Stimulated activated naive CD4-positive, alpha-beta T cell (primary cell): ENCODE data around the gene SLC6A20.

Experiments
- DNase-seq, 6 experiments: peaks; one replicate each; lab custom pipeline; 2025; lab: John Stamatoyannopoulos, UW

SLC6A20 gene

DNA sequence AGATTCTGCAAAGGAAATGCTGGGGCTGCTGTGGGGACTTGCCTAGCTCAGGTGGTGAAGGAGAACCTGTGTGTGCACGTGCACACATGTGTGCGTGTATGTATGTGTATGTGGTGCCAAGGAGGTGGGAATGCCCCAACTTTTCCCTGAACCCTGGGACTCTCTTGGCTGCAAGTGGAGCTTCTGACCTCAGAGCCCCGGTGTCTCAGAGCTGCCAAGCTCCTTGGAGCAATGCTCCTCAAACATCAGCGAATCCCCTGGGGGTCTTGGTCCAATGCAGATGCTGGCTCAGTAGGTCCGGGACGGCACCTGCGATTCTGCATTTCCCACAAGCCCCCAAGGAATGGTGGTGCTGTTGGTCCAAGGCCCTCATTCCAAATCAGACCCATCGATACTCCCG is 5.8 kb upstream of the SLC6A20 start:
- no peak for DNase-seq

- no peak for DNase-seq
These were observed 4.3 kb upstream of the SLC6A20 start for GRCh38 chr3:45800611-45801010.

DNA sequence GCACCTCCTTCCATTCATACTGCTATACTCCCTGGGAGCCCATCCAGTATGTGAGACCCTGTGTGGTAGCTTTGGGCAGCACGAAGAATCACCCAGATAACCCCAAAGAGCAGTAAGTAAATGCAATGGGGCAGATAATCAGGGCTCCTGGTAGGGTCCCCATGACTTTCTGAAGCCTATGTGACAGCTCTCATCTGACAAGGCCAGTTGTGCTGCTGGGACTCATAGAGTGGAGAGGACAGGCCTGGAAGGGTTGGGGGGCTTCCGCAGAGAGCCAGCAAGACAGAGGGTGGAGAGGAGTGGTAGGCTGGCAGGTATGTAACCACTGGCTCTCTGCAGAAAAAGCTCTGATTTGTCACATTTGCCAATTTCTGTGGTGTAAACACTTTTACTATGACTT is 3.2 kb upstream of the SLC6A20 start:
- DNase-seq, result no peak

GRCh38 chr3:45798034-45798433 is 1.7 kb upstream of the SLC6A20 start:
- DNase-seq, result no peak

- no peak for DNase-seq
These were observed 734 bp upstream of the SLC6A20 start for GRCh38 chr3:45796902-45797637.

DNA sequence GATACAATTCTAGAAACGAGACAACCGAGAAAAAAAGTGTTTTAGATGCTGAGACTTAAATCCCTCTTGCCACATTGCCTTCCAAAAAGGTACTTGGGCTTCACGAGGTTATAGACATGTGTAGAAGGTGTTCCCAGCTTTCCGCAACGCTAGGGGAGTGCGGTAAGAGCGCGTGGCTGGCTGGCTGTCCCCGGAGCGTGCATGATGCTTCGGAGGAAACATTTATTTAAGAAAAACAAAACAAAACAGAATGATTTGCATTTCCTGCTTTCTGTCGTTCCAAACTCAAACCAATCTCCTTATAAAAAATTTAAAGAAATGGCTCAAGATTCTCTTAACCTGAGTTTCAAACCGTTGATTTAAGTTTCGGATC is 841 bp downstream of the SLC6A20 start:
- DNase-seq, result peak in 3 of 6 experiments; percentile 3 to 55 (median 37)

GRCh38 chr3:45794660-45795059 is 1.7 kb downstream of the SLC6A20 start:
- DNase-seq, result no peak

DNA sequence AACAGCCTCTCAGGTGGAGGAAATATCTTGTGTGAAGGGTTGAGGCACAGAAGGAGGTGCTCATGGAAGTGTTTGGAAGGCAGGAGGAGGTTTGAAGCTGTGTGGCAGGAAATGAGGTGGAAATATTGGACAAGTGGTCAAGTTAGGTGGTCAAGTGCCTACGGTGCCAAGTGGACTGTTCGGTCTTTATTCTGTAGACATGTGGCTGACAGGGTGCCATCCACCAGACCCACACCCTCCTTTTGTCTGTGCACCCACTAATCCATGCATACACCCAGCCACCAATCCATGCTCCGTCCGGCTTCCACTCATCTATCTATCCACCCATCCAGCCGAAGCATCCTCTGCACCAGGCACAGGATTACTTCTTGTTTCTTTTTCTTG is 2.2 kb downstream of the SLC6A20 start:
- DNase-seq, result no peak

- no peak for DNase-seq
These were observed 2.7 kb downstream of the SLC6A20 start for GRCh38 chr3:45793482-45794176.

DNA sequence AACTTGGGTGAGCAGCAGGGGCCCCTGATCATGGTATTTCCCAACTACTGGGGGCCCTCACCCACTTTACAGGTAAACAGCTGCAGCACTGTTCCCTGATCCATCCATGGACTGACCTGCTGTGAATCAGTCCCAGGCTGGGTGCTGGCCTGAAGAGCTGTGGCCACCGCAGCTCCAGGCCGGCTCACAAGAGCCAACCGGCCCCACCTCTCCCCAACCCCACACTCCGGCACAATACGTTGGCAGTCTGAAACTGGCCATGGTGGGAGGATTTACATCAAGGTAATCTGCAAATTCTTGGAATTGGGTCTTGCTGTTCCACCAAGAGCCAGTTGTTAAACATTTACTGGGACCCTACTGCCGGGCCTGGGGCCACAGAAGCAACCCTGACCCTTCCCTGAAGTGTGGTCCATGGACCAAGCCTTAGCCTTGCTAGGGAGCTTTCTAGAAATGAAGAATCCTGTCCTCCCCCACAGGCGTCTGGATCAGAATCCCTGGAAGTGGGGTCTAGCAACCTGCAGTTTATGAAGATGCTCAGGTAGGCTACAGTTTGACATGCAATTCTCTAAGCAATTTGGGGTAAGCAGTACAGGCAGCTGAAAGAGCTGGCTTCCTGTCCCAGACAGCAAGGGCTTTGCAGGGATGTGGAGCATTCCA is 3.7 kb downstream of the SLC6A20 start:
- no peak for DNase-seq

DNA sequence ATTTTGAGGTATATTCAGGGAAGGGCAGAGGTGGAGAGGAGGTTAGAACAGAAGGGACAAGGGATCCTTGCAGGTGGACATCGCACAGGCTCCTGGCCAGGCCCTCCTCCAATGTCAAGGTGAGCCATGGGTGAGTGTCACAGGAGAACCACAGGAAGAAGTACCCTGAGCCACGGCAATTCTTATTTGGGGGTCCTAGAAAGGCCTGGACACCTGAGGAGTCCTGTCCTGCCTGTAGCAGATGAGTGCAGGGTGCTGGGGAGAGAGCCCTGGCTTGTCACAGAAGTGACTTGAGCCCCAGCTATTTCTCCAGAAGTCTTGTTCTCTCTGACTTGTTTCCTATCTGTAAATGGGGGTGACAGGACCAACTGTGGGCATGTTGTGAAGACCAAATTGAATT is 4.3 kb downstream of the SLC6A20 start:
- DNase-seq, result no peak

- no peak for DNase-seq
These were observed 5.7 kb downstream of the SLC6A20 start for GRCh38 chr3:45790596-45790995.

- DNase-seq, result no peak
These were observed 7.0 kb downstream of the SLC6A20 start for GRCh38 chr3:45789235-45789812.

GRCh38 chr3:45787551-45787950 is 8.8 kb downstream of the SLC6A20 start:
- no peak for DNase-seq

- no peak for DNase-seq
These were observed 9.4 kb downstream of the SLC6A20 start for GRCh38 chr3:45786801-45787495.

- no peak for DNase-seq
These were observed 10.7 kb downstream of the SLC6A20 start for GRCh38 chr3:45785605-45786150.

DNA sequence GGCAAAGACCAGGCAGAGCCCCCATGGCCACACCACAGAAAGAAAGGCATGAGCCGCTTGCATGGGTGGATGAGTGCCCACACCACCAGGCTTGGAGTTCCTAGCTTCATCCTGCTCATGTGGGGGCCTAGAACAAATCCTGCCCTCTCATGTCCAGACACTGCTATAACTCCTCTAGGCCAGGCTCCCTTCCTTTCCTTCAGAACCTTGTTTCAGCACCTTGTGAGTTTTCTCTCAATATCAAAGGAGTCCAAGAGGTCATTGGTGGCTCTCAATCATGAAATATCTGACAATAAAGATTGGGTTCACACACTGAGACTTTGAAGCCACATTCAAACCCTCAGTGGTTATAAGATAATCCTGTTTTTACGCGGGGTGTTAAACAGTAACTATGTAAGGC is 12.7 kb downstream of the SLC6A20 start:
- DNase-seq, result no peak

DNA sequence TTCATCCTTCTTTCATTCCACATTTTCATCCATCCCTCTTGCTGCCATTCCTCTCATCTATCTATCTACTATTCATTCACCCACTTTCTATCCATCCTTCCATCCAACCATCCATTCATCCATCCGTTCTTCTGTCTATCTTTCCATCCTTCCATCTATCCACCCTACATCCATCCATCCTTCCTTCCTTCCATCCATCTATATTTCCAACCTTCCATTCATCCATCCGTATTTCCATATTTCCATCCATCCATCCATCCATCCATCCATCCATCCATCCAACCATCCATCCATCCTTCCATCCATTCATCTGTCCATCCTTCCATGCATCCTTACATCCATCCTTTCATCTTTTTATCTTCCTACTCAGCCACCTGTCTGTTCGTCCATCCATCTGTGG is 14.0 kb downstream of the SLC6A20 start:
- no peak for DNase-seq

- DNase-seq, result no peak
These were observed 14.5 kb downstream of the SLC6A20 start for GRCh38 chr3:45781841-45782240.

GRCh38 chr3:45781271-45781670 is 15.1 kb downstream of the SLC6A20 start:
- DNase-seq, result no peak

DNA sequence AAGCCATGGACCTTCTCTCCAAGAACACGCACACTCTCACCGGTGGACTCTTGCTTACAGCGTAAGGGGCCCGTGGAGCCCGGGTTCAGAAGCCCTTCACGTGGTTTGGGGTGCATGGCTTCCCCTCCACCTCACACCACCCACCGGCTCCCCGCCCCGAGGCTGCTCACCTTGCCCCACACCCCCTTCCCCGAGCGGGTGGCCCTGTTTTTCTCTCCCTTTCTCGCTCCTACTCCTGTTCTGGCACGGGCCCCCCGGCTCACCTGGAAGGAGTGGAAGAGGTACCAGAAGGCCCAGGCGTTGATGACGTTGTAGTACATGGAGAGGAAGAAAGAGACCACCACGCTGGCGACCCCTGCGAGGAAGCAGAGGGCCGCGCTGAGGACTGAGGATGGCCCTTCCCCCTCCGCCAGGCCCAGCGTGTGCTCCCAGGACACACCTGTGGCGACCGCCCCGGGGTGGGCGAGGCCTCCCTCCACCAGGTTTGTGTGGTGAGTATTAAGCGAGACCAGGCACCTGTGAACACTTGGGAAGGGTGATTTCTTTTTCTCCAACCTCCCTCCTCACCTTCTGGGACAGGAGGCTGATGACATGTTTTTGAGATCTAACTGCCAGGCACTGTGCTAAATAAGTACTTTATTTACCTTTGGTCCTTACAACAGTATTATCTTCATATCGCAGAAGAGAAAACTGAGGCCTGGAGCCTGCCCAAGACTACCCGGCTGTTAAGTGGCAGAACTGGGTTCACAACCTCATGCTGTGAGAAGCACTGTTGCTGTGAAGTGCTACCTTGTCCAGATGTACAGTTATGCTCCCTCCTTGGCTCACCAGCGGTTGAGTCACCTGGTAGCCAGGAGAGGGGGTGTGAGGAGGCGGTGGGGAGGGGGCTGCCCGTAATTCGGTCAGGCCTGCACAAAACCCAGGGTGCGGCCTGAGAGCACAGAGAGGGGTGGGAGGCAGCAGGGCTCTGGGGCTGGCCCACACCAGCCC is 16.3 kb downstream of the SLC6A20 start:
- DNase-seq, result no peak
